ENCODE results near the gene NDC1. TPM values are rescaled to one million over a fixed set of nuclear protein-coding genes. Genes with fewer than 3 reads are reported as not detected.
"Not testable (repeated sequence)": the region's sequence is repeated elsewhere in the genome, so short reads cannot be mapped to it uniquely, and the experiment has no call there.

The NDC1 gene
- polyA plus RNA-seq, 1 of the 3 experiments (the other 2 are of a cell fraction), result 11.5 TPM

DNA sequence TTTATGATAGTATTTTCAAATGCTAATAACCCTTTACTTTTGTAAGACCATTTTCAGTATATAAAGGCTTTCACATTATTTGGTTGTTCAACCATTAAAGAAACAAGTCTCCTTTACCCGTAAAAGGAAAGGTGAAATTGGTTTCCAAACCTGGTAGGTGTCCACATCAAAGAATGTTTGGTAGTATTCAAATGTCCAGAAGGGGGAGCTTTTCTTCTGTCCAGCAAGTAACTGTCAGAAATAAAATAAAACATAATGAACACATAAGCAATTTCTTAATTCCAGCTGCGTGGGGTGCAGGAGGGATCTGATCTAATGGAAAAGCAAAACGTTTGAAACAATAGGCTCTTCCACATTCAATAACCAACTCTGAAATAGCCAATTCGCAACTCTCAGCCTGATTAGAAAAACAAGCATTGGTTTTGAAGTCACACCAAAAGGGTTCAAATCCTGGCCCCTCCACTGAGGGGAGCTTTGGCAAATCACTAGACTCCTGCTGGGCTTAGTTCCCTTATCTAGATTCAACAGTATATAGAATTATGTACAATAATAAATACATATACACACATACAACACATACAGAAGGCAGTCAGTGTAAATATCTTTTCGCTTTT lies 40.5 kb upstream of the NDC1 start:
- WGBS (ENCODE audit: low lambda C conversion rate), result 51% methylated on average over 5 of the region's 5 CpGs
- no peaks in the 10 kb centered on the region for H3K9me2 ChIP-seq
- peak; percentile 39 for DNase-seq

DNA sequence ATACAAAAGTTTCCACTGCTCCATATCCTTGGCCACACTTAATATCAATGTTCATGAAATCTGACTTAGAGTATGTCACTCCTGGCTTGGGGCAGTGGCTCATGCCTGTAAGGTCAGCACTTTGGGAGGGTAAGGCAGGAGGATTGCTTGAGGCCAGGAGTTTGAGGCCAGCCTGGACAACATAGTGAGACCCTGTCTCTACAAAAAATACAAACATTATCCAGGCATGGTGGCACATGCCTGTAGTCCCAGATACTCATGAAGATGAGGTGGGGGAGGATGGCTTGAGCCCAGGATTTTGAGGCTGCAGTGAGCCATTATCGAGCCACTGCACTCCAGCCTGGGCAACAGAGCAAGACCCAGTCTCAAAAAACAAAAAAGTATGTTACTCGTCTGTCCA lies 37.1 kb upstream of the NDC1 start:
- H3K4me3 ChIP-seq (ENCODE audit: low read depth in 2 of 2, low read length in 1 of 2); H3F3A ChIP-seq (replicated peaks; ENCODE audit: insufficient read depth); H3K4me1 ChIP-seq (ENCODE audit: control insufficient read depth in 1 of 2, insufficient read depth in 2 of 2, low read depth in 1 of 2, low read length in 1 of 2); DNase-seq; H3K79me2 ChIP-seq (ENCODE audit: insufficient read depth); POLR2A ChIA-PET; H4K20me1 ChIP-seq (ENCODE audit: insufficient read depth); H3K27me3 ChIP-seq (ENCODE audit: insufficient read depth); H3K9me3 ChIP-seq; H3K4me2 ChIP-seq; H3K9me2 ChIP-seq; H3K9ac ChIP-seq; H3K27ac ChIP-seq (ENCODE audit: low read depth in 2 of 2, low read length in 1 of 2); H2AFZ ChIP-seq (ENCODE audit: low read depth): not testable (repeated sequence)
- 95% methylated on average over 2 of the region's 2 CpGs for WGBS (ENCODE audit: low lambda C conversion rate)
- CTCF ChIA-PET, result interaction anchor here (1.2 to 5.1 kb wide), 3 partner anchors 14 to 84 kb away, joined by 5 to 100 read pairs (median 13); partner anchors contain the start of genes IFT25 and LRRC42
- peaks cover 47 to 48% of the 10 kb centered on the region in 2 experiments for H3K36me3 ChIP-seq (replicated peaks in 1 of 2; ENCODE audit: control insufficient read depth in 1 of 2, insufficient read depth in 2 of 2, low read length in 1 of 2)

More for the DNA sequence above, 40.5 kb upstream of the NDC1 start:
- Histone ChIP-seq H2AFZ (ENCODE audit: low read depth) (no peak overlapping the region), H4K20me1 (ENCODE audit: insufficient read depth) (no peaks in the 10 kb centered on the region), H3K4me1 (ENCODE audit: control insufficient read depth in 1 of 2, insufficient read depth in 2 of 2, low read depth in 1 of 2, low read length in 1 of 2) (no peaks in the 10 kb centered on the region), H3F3A (replicated peaks; ENCODE audit: insufficient read depth) (no peaks in the 10 kb centered on the region), H3K27ac (ENCODE audit: low read depth in 2 of 2, low read length in 1 of 2) (no peak overlapping the region), H3K36me3 (replicated peaks in 1 of 2; ENCODE audit: control insufficient read depth in 1 of 2, insufficient read depth in 2 of 2, low read length in 1 of 2) (peaks cover 38 to 47% of the 10 kb centered on the region in 2 experiments), H3K27me3 (ENCODE audit: insufficient read depth) (no peaks in the 10 kb centered on the region), H3K4me2 (no peak overlapping the region), H3K4me3 (ENCODE audit: low read depth in 2 of 2, low read length in 1 of 2) (no peak overlapping the region), H3K79me2 (ENCODE audit: insufficient read depth) (no peaks in the 10 kb centered on the region), H3K9me3 (no peaks in the 10 kb centered on the region), H3K9ac (no peak overlapping the region)
- TF ChIP-seq SMC3 (IDR thresholded peaks at IDR 0.05; ENCODE audit: low read depth, low read length) (peak; percentile 61), SIN3A (IDR thresholded peaks at IDR 0.05; ENCODE audit: borderline replicate concordance, low read depth, low read length) (no peak), RAD21 (IDR thresholded peaks at IDR 0.05; ENCODE audit: low read length) (peak; percentile 68)
- TF ChIP-seq, protein P1, sequence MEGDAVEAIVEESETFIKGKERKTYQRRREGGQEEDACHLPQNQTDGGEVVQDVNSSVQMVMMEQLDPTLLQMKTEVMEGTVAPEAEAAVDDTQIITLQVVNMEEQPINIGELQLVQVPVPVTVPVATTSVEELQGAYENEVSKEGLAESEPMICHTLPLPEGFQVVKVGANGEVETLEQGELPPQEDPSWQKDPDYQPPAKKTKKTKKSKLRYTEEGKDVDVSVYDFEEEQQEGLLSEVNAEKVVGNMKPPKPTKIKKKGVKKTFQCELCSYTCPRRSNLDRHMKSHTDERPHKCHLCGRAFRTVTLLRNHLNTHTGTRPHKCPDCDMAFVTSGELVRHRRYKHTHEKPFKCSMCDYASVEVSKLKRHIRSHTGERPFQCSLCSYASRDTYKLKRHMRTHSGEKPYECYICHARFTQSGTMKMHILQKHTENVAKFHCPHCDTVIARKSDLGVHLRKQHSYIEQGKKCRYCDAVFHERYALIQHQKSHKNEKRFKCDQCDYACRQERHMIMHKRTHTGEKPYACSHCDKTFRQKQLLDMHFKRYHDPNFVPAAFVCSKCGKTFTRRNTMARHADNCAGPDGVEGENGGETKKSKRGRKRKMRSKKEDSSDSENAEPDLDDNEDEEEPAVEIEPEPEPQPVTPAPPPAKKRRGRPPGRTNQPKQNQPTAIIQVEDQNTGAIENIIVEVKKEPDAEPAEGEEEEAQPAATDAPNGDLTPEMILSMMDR (IDR thresholded peaks at IDR 0.05), result peak; percentile 82
- ChIA-PET CTCF (interaction anchor here (0.6 to 5.6 kb wide), 36 partner anchors 9 to 203 kb away, joined by 3 to 100 read pairs (median 4); partner anchors contain the start of genes DIO1, IFT25, LRRC42 and YIPF1), POLR2A (no interaction called here)

DNA sequence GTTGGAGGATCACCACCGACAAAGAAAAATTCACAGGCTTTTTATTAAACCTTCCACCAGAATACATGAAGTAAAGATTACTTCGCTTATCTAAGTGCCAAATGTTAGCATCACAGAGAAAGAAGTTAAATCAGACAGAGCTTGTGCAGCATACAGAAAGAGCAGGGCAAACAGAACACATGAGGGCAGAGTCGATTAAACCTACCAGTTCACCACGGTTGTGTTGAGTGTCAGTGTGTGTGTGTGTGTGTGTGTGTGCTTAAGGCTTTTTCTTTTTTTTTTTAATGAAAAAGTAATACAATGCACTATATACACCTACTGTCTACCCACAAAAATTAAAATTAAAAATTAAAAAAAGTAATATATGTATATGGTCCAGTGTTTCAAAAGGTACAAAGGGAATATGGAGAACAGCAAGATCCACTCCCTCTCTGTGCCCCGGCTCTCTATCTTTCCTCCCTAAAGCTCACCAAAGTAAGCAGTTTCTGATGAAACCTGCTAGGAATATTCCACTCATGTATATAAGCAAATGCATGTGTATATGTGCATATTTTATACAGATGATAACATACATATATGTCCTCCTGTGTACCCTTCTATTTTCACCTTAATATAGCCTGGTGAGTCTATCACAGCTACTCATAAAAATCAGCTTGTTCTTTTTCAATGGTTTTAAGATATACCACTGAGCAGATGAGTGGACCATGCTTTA lies 33.8 kb upstream of the NDC1 start:
- no peak overlapping the region for H3K4me2 ChIP-seq
- CTCF ChIA-PET, result interaction anchor here (0.9 to 3.7 kb wide), 5 partner anchors 9 to 88 kb away, joined by 3 to 22 read pairs (median 13); no protein-coding TSS in a partner anchor
- no peak overlapping the region for H3K27ac ChIP-seq (ENCODE audit: low read depth in 2 of 2, low read length in 1 of 2)
- no peaks in the 10 kb centered on the region for H3F3A ChIP-seq (replicated peaks; ENCODE audit: insufficient read depth)
- no peaks in the 10 kb centered on the region for H3K27me3 ChIP-seq (ENCODE audit: insufficient read depth)
- POLR2A ChIA-PET, result no interaction called here
- no peaks in the 10 kb centered on the region for H4K20me1 ChIP-seq (ENCODE audit: insufficient read depth)
- no peaks in the 10 kb centered on the region for H3K79me2 ChIP-seq (ENCODE audit: insufficient read depth)
- no peaks in the 10 kb centered on the region for H3K9me2 ChIP-seq
- H3K36me3 ChIP-seq (replicated peaks in 1 of 2; ENCODE audit: control insufficient read depth in 1 of 2, insufficient read depth in 2 of 2, low read length in 1 of 2), result peaks cover 43 to 47% of the 10 kb centered on the region in 2 experiments
- no peak overlapping the region for H3K4me3 ChIP-seq (ENCODE audit: low read depth in 2 of 2, low read length in 1 of 2)
- H2AFZ ChIP-seq (ENCODE audit: low read depth), result no peak overlapping the region
- no peak for DNase-seq
- 70% methylated on average over 5 of the region's 5 CpGs for WGBS (ENCODE audit: low lambda C conversion rate)
- H3K9me3 ChIP-seq, result no peaks in the 10 kb centered on the region
- no peak overlapping the region for H3K9ac ChIP-seq
- no peaks in the 10 kb centered on the region for H3K4me1 ChIP-seq (ENCODE audit: control insufficient read depth in 1 of 2, insufficient read depth in 2 of 2, low read depth in 1 of 2, low read length in 1 of 2)
- no peak for TF ChIP-seq GABPA (IDR thresholded peaks at IDR 0.05; ENCODE audit: low read depth)
- no peak for TF ChIP-seq FOXM1 (IDR thresholded peaks at IDR 0.05; ENCODE audit: low read depth)
- TF ChIP-seq, protein P2, sequence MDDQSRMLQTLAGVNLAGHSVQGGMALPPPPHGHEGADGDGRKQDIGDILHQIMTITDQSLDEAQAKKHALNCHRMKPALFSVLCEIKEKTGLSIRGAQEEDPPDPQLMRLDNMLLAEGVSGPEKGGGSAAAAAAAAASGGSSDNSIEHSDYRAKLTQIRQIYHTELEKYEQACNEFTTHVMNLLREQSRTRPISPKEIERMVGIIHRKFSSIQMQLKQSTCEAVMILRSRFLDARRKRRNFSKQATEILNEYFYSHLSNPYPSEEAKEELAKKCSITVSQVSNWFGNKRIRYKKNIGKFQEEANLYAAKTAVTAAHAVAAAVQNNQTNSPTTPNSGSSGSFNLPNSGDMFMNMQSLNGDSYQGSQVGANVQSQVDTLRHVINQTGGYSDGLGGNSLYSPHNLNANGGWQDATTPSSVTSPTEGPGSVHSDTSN (IDR thresholded peaks at IDR 0.05), result no peak
- TF ChIP-seq, protein P1 (IDR thresholded peaks at IDR 0.05), result no peak
- TF ChIP-seq, protein P3, sequence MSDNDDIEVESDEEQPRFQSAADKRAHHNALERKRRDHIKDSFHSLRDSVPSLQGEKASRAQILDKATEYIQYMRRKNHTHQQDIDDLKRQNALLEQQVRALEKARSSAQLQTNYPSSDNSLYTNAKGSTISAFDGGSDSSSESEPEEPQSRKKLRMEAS (IDR thresholded peaks at IDR 0.05; ENCODE audit: low read depth), result no peak
- no peak for TF ChIP-seq MXI1 (IDR thresholded peaks at IDR 0.05; ENCODE audit: low read depth, low read length)
- no peak for TF ChIP-seq FOSL2 (IDR thresholded peaks at IDR 0.05; ENCODE audit: borderline replicate concordance, low read depth)
- TF ChIP-seq, protein P4, sequence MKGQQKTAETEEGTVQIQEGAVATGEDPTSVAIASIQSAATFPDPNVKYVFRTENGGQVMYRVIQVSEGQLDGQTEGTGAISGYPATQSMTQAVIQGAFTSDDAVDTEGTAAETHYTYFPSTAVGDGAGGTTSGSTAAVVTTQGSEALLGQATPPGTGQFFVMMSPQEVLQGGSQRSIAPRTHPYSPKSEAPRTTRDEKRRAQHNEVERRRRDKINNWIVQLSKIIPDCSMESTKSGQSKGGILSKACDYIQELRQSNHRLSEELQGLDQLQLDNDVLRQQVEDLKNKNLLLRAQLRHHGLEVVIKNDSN (IDR thresholded peaks at IDR 0.05; ENCODE audit: borderline replicate concordance, low read depth), result no peak
- no peak for TF ChIP-seq RFX5 (IDR thresholded peaks at IDR 0.05; ENCODE audit: low read length)
- no peak for TF ChIP-seq TAF1 (IDR thresholded peaks at IDR 0.05; ENCODE audit: borderline replicate concordance, low read depth, low read length)
- no peak for TF ChIP-seq SIN3A (IDR thresholded peaks at IDR 0.05; ENCODE audit: borderline replicate concordance, low read depth, low read length)

All from SK-N-SH (cell line).